Urinary bladder (tissue), 4 donors: ENCODE results near the gene HENMT1. TPM values are rescaled to one million over a fixed set of nuclear protein-coding genes. Genes with fewer than 3 reads are reported as not detected.
A peak's percentile ranks its signal among the peaks of the same experiment; 100 is the strongest.
"Not testable (repeated sequence)": the region's sequence is repeated elsewhere in the genome, so short reads cannot be mapped to it uniquely, and the experiment has no call there.

Experiments used
- DNase-seq: peaks from one replicate; pipeline ENCODE4 v3.0.0-alpha.2; 2015; ENCODE audit errors: extremely low spot score
- H3K27ac ChIP-seq: one replicate; pipeline ENCODE4 v1.5.1; 2013; ENCODE audit warnings: low read depth, mild to moderate bottlenecking, moderate library complexity
- H3K36me3 ChIP-seq: one replicate; pipeline ENCODE4 v1.6.1; 2013; ENCODE audit warnings: mild to moderate bottlenecking, moderate library complexity; ENCODE audit not compliant: insufficient read depth
- H3K4me1 ChIP-seq: one replicate; pipeline ENCODE4 v1.6.1; 2013; ENCODE audit warnings: mild to moderate bottlenecking, moderate library complexity; ENCODE audit not compliant: insufficient read depth
- H3K4me3 ChIP-seq: one replicate; pipeline ENCODE4 v1.5.1; 2013; ENCODE audit warnings: low read depth, low read length
- WGBS: extraction: QIAGEN DNeasy Blood & Tissue Kit; methylation state at CpG from one replicate; pipeline ENCODE4 v1.1.7; 2013; 5-methylcytosine and 5-hydroxymethylcytosine counted together
- polyA plus RNA-seq: library from polyadenylated mRNA; stranded (reverse); fragments of 200-250 nt; gene quantifications from one replicate; pipeline ENCODE4 v1.2.3, GENCODE V29; 2013
- total RNA-seq: library from RNA; depleted of rRNA; stranded (reverse); fragments of >200 nt; gene quantifications from one replicate; pipeline ENCODE4 v1.2.3, GENCODE V29; 2014
- donor health status: healthy with polysubstance abuse.
- donor health status: healthy.

The HENMT1 gene
- total RNA-seq (11.4 TPM), polyA plus RNA-seq (4.7 TPM)

DNA sequence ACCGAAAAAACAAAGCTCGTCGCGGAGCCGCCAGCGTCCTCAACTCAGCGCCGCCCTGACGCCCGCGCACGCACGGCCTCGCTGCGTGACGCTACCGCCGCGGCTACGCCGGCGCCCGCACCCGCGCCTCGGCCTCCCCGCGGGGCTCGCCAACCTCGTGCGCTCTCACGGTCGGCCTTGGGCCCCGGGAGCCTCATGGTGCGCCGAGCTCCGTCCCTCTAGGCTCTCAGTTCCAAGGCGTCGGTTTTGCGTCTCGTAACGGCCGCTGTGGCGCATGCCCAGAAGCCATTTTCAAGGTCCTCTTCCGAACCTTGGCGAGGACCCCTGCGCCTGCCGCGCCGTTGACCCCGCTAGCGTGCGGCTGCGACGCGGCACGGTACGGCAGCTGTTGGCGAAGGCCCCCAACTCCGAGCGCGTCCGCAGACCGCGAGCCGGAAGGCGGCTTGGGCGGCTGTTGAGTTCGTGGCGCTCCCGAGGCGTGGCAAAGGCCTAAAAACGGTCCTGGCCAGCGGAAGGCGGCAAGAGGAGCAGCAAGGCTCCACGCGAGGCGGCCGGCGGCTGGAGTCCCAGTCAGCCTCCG lies at the start of gene HENMT1:
Gene HENMT1 (minus strand): TSS at position 64 of the 580 bp plus-strand sequence. CDS start 1,209 bp downstream, outside the sequence.
- under 1% methylated on average over 81 of the region's 81 CpGs for WGBS
- no peaks in the 10 kb centered on the region for H3K4me1 ChIP-seq
- H3K27ac ChIP-seq: peak within 1 kb of the TSS; percentile 92
- peak within 1 kb of the TSS; percentile 60 for H3K4me3 ChIP-seq
- peak; percentile 23 for DNase-seq
- no peaks in the 10 kb centered on the region for H3K36me3 ChIP-seq

DNA sequence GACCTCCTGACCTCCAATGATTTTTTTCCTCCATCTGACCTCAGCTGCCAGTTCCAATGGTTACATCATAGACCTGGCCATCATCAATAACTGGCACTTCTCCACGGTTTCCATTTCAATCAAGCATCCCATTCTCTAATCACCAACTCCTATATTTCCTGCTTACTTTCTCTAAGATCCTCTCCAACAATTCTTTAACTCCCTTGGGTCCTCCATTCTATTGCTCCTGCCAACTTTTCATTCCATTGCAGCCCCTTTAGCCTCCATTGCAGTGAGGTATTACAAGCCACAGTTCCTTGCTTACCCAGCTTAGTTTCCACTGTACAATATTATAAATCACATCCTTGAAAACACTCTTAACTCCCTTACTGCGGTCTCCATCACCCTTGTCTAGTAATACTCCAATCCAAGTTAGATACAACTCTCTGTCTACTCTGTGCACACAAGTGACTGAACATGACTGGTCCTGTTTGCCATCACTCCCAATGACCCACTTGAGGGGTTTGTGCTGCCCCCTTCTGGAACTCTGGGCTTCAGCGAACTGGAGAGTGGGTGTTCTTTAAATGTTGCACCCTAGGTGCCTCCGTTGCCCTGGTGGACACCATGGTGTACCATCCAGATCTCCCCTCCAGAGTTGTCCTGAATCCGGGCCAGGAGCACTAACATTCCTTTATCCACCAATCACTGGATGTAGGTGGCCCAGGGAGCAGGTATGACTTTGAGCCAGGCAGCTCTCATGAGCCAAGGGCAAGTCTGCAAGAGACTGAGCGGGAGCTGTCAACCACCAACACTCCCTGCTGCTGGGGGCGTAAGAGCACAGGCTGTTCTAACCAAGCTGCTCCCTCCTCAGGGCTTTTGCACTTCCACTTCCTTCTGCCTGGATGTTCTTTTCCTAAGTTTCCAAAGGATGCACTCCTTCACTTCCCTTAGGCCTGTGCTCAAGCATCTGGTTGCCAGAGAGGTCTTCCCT lies 48.1 kb upstream of the HENMT1 start:
- DNase-seq: no peak
- H3K36me3 ChIP-seq: peaks cover 2% of the 10 kb centered on the region
- no peaks in the 10 kb centered on the region for H3K4me1 ChIP-seq
- no peak overlapping the region for H3K4me3 ChIP-seq
- 68% methylated on average over 7 of the region's 7 CpGs for WGBS
- H3K27ac ChIP-seq: no peak overlapping the region

DNA sequence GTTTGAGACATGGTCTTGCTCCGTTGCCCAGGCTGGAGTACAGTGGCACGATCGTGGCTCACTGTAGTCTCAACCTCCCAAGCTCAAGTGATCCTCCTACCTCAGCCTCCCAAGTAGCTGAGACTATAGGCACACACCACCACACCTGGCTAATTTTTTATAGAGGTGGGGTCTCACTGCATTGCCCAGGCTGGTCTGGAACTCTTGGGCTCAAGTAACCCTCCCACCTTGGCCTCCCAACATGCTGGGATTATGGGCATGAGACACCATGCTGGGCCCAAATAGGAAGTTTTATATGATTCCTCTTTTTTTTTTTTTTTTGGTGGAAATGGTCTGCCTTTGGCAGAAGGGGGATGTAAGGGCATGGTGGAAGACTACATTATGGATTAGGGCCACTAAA lies 45.8 kb upstream of the HENMT1 start:
- WGBS: 92% methylated on average over 3 of the region's 3 CpGs
- H3K4me1 ChIP-seq: no peaks in the 10 kb centered on the region
- H3K4me3 ChIP-seq: no peak overlapping the region
- H3K27ac ChIP-seq: no peak overlapping the region
- H3K36me3 ChIP-seq: peaks cover 2% of the 10 kb centered on the region
- no peak for DNase-seq

DNA sequence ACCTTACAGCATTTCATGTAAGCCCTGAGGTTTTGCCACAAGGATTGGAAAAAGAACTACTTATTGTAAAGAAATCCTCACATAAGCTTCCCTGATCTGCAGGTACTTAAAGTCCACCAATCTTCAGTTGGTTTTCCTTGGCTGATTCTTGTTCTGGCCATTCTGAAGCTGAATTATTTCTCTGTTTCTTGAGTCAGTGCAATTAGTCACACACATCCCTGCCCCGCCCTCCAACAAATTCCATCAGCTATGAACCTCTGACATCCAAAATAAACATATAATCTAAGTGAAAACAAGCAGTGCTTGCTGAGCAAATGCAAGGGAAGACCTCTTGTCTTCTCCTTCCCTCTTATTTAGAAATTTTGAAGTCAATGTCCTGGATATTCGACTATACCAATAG lies 43.6 kb upstream of the HENMT1 start:
- H3K36me3 ChIP-seq: peaks cover 4% of the 10 kb centered on the region
- H3K27ac ChIP-seq: no peak overlapping the region
- no peaks in the 10 kb centered on the region for H3K4me1 ChIP-seq
- H3K4me3 ChIP-seq: no peak overlapping the region
- DNase-seq: no peak
- WGBS: 59% methylated on average over 2 of the region's 2 CpGs

DNA sequence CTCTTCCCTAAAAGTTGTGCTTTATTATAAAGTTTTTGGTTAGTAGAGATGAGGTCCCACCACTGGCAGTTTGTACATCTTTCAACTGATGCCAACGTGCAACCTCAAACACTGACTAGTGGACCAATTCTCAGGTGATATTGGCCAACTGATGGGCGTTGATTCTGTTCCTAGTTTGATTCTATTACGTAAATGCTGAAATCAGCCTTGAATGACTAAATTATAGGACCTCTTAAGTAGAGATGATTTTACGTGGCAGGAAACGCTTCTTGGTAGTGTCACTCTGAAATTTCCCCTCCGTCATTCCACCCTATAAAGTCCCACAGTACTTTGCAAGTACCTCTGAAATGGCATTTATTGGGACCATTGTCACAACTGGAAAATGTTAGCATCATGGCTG lies 43.0 kb upstream of the HENMT1 start:
- DNase-seq: no peak
- 47% methylated on average over 6 of the region's 6 CpGs for WGBS
- no peak overlapping the region for H3K27ac ChIP-seq
- H3K4me1 ChIP-seq: no peaks in the 10 kb centered on the region
- peaks cover 4% of the 10 kb centered on the region for H3K36me3 ChIP-seq
- H3K4me3 ChIP-seq: no peak overlapping the region

DNA sequence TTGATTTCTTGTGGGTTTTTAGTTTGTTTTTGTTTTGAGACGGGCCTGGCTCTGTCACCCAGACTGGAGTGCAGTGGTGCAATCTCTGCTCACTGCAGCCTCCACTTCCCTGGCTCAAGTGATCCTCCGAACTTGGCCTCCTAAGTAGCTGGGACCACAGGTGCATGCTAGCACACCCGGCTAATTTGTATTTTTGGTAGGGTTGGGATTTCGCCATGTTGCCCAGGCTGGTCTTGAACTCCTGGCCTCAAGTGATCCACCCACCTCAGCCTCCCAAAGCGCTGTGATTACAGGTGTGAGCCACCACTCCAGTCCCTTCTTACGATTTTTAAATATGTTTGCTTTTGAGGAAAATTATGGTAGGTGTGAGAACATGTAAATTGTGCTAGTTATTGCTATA lies 41.2 kb upstream of the HENMT1 start:
- 95% methylated on average over 6 of the region's 6 CpGs for WGBS
- not testable (repeated sequence) for H3K36me3 ChIP-seq, H3K27ac ChIP-seq, DNase-seq, H3K4me3 ChIP-seq, H3K4me1 ChIP-seq

DNA sequence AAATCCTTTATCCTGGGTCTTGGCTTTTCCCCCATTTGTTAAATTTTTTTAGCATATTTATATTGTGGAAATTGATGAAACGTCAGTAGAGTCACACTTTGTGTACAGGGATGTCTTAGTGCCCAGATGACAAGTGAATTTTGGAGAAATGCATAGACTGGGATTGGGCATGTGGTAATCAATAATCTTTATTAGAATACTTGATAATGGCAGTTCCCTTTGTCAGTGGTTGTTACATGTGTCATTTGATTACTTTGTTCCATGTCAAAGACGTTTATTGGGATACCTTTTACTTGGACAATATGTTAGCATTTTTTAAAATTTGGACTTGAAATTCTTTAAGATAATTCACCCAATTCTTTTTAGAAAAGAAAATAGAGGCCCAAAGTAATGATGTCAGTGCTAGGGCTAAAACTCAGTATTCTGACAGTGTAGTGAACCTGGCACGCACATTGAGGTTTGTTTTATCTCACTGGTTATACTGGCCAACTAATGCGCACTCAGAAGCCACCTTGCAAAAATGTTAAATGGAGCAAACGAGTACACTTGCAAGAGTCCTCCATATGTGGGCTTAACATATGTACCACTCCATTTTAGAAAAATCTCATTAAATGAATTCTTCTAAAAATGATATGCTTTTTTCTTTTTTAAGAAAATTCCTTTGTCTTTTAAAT lies 40.4 kb upstream of the HENMT1 start:
- no peak overlapping the region for H3K4me3 ChIP-seq
- H3K4me1 ChIP-seq: no peaks in the 10 kb centered on the region
- 85% methylated on average over 5 of the region's 5 CpGs for WGBS
- H3K36me3 ChIP-seq: peaks cover 4% of the 10 kb centered on the region
- DNase-seq: no peak
- H3K27ac ChIP-seq: no peak overlapping the region

DNA sequence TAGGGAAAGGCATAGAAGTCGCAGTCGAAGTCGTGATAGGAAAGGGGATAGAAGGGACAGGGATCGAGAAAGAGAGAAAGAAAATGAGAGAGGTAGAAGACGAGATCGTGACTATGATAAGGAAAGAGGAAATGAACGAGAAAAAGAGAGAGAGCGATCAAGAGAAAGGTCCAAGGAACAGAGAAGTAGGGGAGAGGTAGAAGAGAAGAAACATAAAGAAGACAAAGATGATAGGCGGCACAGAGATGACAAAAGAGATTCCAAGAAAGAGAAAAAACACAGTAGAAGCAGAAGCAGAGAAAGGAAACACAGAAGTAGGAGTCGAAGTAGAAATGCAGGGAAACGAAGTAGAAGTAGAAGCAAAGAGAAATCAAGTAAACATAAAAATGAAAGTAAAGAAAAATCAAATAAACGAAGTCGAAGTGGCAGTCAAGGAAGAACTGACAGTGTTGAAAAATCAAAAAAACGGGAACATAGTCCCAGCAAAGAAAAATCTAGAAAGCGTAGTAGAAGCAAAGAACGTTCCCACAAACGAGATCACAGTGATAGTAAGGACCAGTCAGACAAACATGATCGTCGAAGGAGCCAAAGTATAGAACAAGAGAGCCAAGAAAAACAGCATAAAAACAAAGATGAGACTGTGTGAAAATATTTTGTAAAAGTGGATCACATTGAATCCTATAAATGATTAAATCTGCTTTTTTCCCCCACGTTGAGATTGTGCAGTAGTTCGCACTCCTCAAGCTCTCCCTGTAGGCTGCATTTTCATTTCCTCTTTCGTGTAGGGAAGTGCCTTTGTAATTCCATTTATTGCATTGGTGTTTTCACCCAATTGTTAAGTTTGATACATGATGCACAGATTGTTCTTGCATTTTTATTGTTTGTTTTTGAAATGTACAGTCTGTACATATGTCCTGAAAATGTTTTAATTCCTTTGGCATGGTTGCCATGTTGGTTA lies 38.8 kb upstream of the HENMT1 start:
- no peak overlapping the region for H3K27ac ChIP-seq
- no peaks in the 10 kb centered on the region for H3K4me1 ChIP-seq
- WGBS: 87% methylated on average over 22 of the region's 22 CpGs
- no peak for DNase-seq
- H3K36me3 ChIP-seq: peaks cover 4% of the 10 kb centered on the region
- no peak overlapping the region for H3K4me3 ChIP-seq

DNA sequence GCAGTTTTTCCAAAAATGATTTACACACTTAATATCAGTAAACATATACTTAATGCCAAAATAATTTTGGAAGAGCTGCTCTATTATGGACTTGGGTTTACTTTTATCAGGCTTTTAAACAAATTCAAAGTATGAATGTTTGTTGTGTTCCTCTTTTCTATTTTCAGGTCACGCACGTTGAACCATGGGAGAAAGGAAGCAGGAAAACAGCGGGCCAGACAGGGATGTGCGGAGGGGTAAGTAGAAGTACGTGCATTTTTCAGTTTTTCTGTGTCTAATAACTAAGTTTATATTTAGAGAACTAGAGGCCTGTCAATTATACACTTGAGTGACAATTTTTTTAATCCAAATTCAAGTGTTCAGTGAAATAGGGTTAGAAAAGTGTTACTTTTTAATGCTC lies 34.6 kb upstream of the HENMT1 start:
- WGBS: 62% methylated on average over 5 of the region's 5 CpGs
- no peak overlapping the region for H3K4me3 ChIP-seq
- no peak for DNase-seq
- no peaks in the 10 kb centered on the region for H3K4me1 ChIP-seq
- H3K27ac ChIP-seq: no peak overlapping the region
- H3K36me3 ChIP-seq: peaks cover 2% of the 10 kb centered on the region

DNA sequence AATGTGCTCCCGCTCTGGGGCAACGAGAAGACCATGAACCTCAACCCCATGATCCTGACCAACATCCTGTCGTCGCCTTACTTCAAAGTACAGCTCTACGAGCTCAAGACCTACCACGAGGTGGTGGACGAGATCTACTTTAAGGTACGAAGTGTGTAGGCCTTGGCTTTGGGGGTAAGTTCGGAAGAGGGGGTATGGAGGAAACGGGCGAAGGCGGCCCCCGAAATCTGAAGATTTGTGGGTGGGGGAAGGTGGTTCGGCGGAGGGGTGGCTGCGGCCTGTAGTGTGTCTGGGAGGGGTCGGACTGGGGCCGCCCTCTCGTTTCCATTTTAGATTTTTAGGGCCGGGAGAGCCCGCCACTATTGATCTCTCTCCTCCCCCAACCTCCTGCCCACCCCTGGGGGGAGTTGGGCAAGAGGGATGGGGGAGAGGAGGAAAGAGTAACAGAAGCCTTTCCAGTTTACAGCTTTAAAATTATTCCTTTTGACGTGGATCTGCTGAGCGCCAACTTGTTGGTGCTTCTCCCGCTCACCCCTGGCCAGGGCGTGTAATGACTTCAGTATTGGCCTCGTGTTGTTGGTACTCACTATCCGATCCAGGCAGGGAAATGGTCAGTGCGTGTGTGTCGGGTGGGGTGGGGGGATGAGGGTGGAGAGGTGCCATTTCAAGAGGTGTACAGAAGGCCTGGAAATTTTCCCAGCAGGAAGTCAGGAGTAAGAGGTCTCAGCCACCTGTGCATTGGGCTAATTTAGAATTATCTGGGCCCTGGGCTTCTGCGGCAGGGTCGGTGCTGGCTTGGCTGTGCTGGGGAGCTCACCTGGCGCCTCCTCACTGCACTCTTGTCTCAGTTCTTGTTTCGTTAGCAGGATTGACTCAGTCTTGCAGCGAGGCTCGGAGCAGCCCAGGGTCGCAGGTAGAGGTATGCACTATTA lies 32.1 kb upstream of the HENMT1 start:
- Histone ChIP-seq H3K4me1 (no peaks in the 10 kb centered on the region), H3K36me3 (no peaks in the 10 kb centered on the region), H3K27ac (peak overlapping the region; percentile 97), H3K4me3 (peak overlapping the region; percentile 74)
- DNase-seq: peak; percentile 46
- 1% methylated on average over 36 of the region's 36 CpGs for WGBS

DNA sequence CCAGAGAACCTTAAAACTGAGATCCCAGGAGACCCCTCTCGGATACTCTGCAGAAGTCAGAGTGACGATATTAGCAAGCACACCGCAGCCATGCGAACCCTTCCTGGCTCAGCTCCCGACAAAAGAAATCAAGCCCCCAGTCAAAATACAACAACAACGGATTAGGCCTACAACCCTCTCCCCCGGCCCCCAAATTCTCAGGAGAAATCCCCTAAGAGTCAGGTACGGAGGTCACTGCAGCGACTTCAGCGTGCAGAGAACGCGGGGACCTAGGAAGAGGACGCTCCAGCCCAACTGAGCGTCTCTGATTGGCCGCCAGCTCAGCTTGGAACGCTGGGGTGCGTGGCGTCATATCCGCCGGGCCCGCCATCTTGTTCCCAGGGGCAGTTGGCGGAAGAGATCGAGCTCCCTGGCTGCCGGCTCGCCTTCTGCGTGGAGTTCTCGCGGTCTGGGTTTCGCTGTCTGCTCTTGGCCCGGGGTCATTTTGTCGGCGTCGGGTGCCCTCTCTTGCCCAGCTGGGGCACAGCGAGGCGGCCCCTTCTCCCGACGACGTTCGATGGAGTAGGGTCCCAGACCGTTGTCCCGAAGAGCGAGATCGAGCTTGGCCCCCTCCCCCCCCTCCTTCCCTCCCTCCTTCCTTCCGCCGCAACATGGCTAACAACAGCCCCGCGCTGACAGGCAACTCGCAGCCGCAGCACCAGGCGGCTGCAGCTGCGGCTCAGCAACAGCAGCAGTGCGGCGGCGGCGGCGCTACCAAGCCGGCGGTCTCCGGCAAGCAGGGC lies 31.2 kb upstream of the HENMT1 start, which contains the start of gene PRPF38B:
Gene PRPF38B (plus strand): TSS at position 369 of the 782 bp plus-strand sequence. CDS start 282 bp downstream, at position 651.
- Histone ChIP-seq H3K36me3 (no peaks in the 10 kb centered on the region), H3K4me3 (peak within 1 kb of the TSS; percentile 74), H3K4me1 (no peaks in the 10 kb centered on the region), H3K27ac (peak within 1 kb of the TSS; percentile 97)
- peak; percentile 85 for DNase-seq
- under 1% methylated on average over 59 of the region's 59 CpGs for WGBS
